Neural progenitor cell (in vitro differentiated cells): ENCODE results near the gene EHD4. TPM values are rescaled to one million over a fixed set of nuclear protein-coding genes. Genes with fewer than 3 reads are reported as not detected.

Source experiments
- DNase-seq: peaks from one replicate; pipeline ENCODE4 v3.0.0-alpha.2; 2016; ENCODE audit warnings: low spot score
- H2AFZ ChIP-seq: fragments of 200-600 bp; sonication (generic); replicated peaks from 2 replicates; pipeline ENCODE4 v1.6.1; 2016; ENCODE audit warnings: antibody characterized with exemption
- H3F3A ChIP-seq: fragments of 200-600 bp; sonication (generic); 2 replicates; pipeline ENCODE4 v1.6.1; 2016; ENCODE audit warnings: antibody characterized with exemption, low read depth
- H3K27ac ChIP-seq: fragments of 200-600 bp; sonication (generic); 2 replicates; pipeline ENCODE4 v1.5.1; 2016; ENCODE audit warnings: mild to moderate bottlenecking
- H3K27me3 ChIP-seq: fragments of 200-600 bp; sonication (generic); 2 replicates; pipeline ENCODE4 v1.6.1; 2016; ENCODE audit warnings: mild to moderate bottlenecking, moderate library complexity
- H3K36me3 ChIP-seq: fragments of 200-600 bp; sonication (generic); 2 replicates; pipeline ENCODE4 v1.5.1; 2016
- H3K4me1 ChIP-seq: fragments of 200-600 bp; sonication (generic); 2 replicates; pipeline ENCODE4 v1.6.1; 2016; ENCODE audit warnings: mixed run types
- H3K4me2 ChIP-seq: fragments of 200-600 bp; sonication (generic); 2 replicates; pipeline ENCODE4 v1.6.1; 2016
- H3K4me3 ChIP-seq: fragments of 200-600 bp; sonication (generic); 2 replicates; pipeline ENCODE4 v1.5.1; 2016
- H3K79me2 ChIP-seq: fragments of 200-600 bp; sonication (generic); 2 replicates; pipeline ENCODE4 v1.6.1; 2016; ENCODE audit warnings: low read depth
- H3K9ac ChIP-seq: fragments of 200-600 bp; sonication (generic); 2 replicates; pipeline ENCODE4 v1.6.1; 2016
- H3K9me3 ChIP-seq: fragments of 200-600 bp; sonication (generic); 2 replicates; pipeline ENCODE4 v1.5.1; 2016; ENCODE audit warnings: low read depth
- H4K20me1 ChIP-seq: fragments of 200-600 bp; sonication (generic); 2 replicates; pipeline ENCODE4 v1.6.1; 2016; ENCODE audit warnings: low read depth
- H3K27ac Mint-ChIP-seq: 3 replicates; pipeline ENCODE4 v1.8.0; 2021; ENCODE audit warnings: mixed read lengths
- H3K27me3 Mint-ChIP-seq: 2 replicates; pipeline ENCODE4 v1.8.0; 2022; ENCODE audit warnings: low read depth, mild to moderate bottlenecking, inconsistent platforms, moderate library complexity, mixed read lengths; ENCODE audit not compliant: insufficient read depth
- H3K36me3 Mint-ChIP-seq: 3 replicates; pipeline ENCODE4 v1.8.0; 2021; ENCODE audit warnings: mixed read lengths
- H3K4me1 Mint-ChIP-seq: 3 replicates; pipeline ENCODE4 v1.8.0; 2021; ENCODE audit warnings: mixed read lengths
- H3K4me3 Mint-ChIP-seq: 3 replicates; pipeline ENCODE4 v1.8.0; 2021; ENCODE audit warnings: mild to moderate bottlenecking, moderate library complexity, mixed read lengths
- H3K9me3 Mint-ChIP-seq: 3 replicates; pipeline ENCODE4 v1.8.0; 2020; ENCODE audit warnings: mixed read lengths
- CTCF ChIP-seq: fragments of 200-600 bp; sonication (generic); IDR thresholded peaks from 2 replicates; pipeline ENCODE4 v1.5.1; 2017; ENCODE audit warnings: antibody characterized with exemption, mild to moderate bottlenecking
- EZH2 ChIP-seq: fragments of 200-600 bp; sonication (generic); IDR thresholded peaks from 2 replicates; pipeline ENCODE4 v1.6.1; 2017; ENCODE audit warnings: antibody characterized with exemption, mild to moderate bottlenecking, moderate library complexity
- EZH2phosphoT487 ChIP-seq: fragments of 200-600 bp; sonication (generic); IDR thresholded peaks from 2 replicates; pipeline ENCODE4 v1.6.1; 2017; ENCODE audit warnings: antibody characterized with exemption
- total RNA-seq: library from RNA; depleted of rRNA; stranded (reverse); fragments of >200 nt; gene quantifications from 2 replicates; pipeline ENCODE4 v1.2.3, GENCODE V29; 2015; ENCODE audit warnings: low replicate concordance

Gene EHD4
- total RNA-seq, 1 donor from 2014 or later = 6.9 TPM

- peaks cover 8% of the 10 kb centered on the region for H3K27me3 Mint-ChIP-seq
- Histone ChIP-seq H3K4me2 (no peak overlapping the region), H3F3A (no peaks in the 10 kb centered on the region), H3K27me3 (no peaks in the 10 kb centered on the region), H3K9ac (no peak overlapping the region), H3K36me3 (no peaks in the 10 kb centered on the region), H3K79me2 (no peaks in the 10 kb centered on the region), H3K9me3 (no peaks in the 10 kb centered on the region), H2AFZ (peak overlapping the region; percentile 98), H3K4me3 (no peak overlapping the region), H3K27ac (no peak overlapping the region), H4K20me1 (no peaks in the 10 kb centered on the region), H3K4me1 (peaks cover 9% of the 10 kb centered on the region)
- DNase-seq = no peak
- H3K27ac Mint-ChIP-seq = no peak overlapping the region
- no peak for TF ChIP-seq EZH2phosphoT487
- TF ChIP-seq EZH2 = no peak
- no peak for TF ChIP-seq CTCF
- H3K4me3 Mint-ChIP-seq = no peak overlapping the region
- H3K36me3 Mint-ChIP-seq = no peaks in the 10 kb centered on the region
- no peaks in the 10 kb centered on the region for H3K9me3 Mint-ChIP-seq
- H3K4me1 Mint-ChIP-seq = peaks cover 17% of the 10 kb centered on the region
These were observed 16.7 kb upstream of the EHD4 start for GRCh38 chr15:41988896-41989572.

- Mint-ChIP-seq H3K27ac (no peak overlapping the region), H3K4me1 (peaks cover 17% of the 10 kb centered on the region), H3K36me3 (no peaks in the 10 kb centered on the region), H3K4me3 (no peak overlapping the region), H3K9me3 (no peaks in the 10 kb centered on the region), H3K27me3 (peaks cover 8% of the 10 kb centered on the region)
- no peaks in the 10 kb centered on the region for H3F3A ChIP-seq
- no peak overlapping the region for H3K4me2 ChIP-seq
- H3K36me3 ChIP-seq = no peaks in the 10 kb centered on the region
- TF ChIP-seq CTCF (no peak), EZH2phosphoT487 (no peak), EZH2 (no peak)
- no peaks in the 10 kb centered on the region for H3K27me3 ChIP-seq
- peaks cover 9% of the 10 kb centered on the region for H3K4me1 ChIP-seq
- no peaks in the 10 kb centered on the region for H3K9me3 ChIP-seq
- no peak overlapping the region for H3K27ac ChIP-seq
- no peak for DNase-seq
- H2AFZ ChIP-seq = no peak overlapping the region
- no peaks in the 10 kb centered on the region for H4K20me1 ChIP-seq
- no peak overlapping the region for H3K9ac ChIP-seq
- H3K79me2 ChIP-seq = no peaks in the 10 kb centered on the region
- H3K4me3 ChIP-seq = no peak overlapping the region
These were observed 15.5 kb upstream of the EHD4 start for GRCh38 chr15:41987925-41988275.

- Histone ChIP-seq H4K20me1 (no peaks in the 10 kb centered on the region), H3F3A (no peaks in the 10 kb centered on the region), H3K4me3 (no peak overlapping the region), H3K4me2 (no peak overlapping the region), H3K4me1 (peaks cover 9% of the 10 kb centered on the region), H3K79me2 (no peaks in the 10 kb centered on the region), H3K36me3 (no peaks in the 10 kb centered on the region), H3K9me3 (no peaks in the 10 kb centered on the region), H3K27ac (no peak overlapping the region), H3K27me3 (no peaks in the 10 kb centered on the region), H3K9ac (no peak overlapping the region), H2AFZ (no peak overlapping the region)
- no peak for DNase-seq
- Mint-ChIP-seq H3K4me1 (peaks cover 16% of the 10 kb centered on the region), H3K36me3 (no peaks in the 10 kb centered on the region), H3K4me3 (no peak overlapping the region), H3K9me3 (no peaks in the 10 kb centered on the region), H3K27me3 (peaks cover 8% of the 10 kb centered on the region), H3K27ac (no peak overlapping the region)
- no peak for TF ChIP-seq EZH2
- TF ChIP-seq EZH2phosphoT487 = no peak
- no peak for TF ChIP-seq CTCF
These were observed 15.0 kb upstream of the EHD4 start for GRCh38 chr15:41987246-41987924.
